GM12878 (cell line): ENCODE data around the gene IRF2BP1.
"Not testable (repeated sequence)": the region's sequence is repeated elsewhere in the genome, so short reads cannot be mapped to it uniquely, and the experiment has no call there.

ENCODE experiments used
- CBX5 ChIP-seq: sonication (generic); IDR thresholded peaks from 2 replicates; pipeline ENCODE4 v1.6.1; 2016; ENCODE audit warnings: low read depth, moderate library complexity, mild to moderate bottlenecking, inconsistent platforms
- EP300 ChIP-seq, 2 experiments: fragments of 150-350 bp in 1 of 2; IDR thresholded peaks; 2 replicates each; pipeline ENCODE4 v1.6.1; 2011 to 2012; ENCODE audit warnings: low read depth in 2 of 2, low read length in 2 of 2, borderline replicate concordance in 1 of 2, improper control_type of control experiment in 1 of 2, inconsistent platforms in 1 of 2; ENCODE audit not compliant: control insufficient read depth in 1 of 2
- ETV6 ChIP-seq, 2 experiments: fragments of 450-650 bp in 1 of 2; IDR thresholded peaks in 1 of 2; conservative IDR thresholded peaks in 1 of 2; 2 replicates each; pipeline ENCODE4 v1.6.1; 2014; ENCODE audit warnings: antibody characterized with exemption in 1 of 2, borderline replicate concordance in 1 of 2, low read depth in 1 of 2, mild to moderate bottlenecking in 1 of 2, moderate library complexity in 1 of 2
- TCF7 ChIP-seq: IDR thresholded peaks from 2 replicates; pipeline ENCODE4 v1.6.1; 2014; ENCODE audit warnings: antibody characterized with exemption, borderline replicate concordance
- TF ChIP-seq, protein P1 (sequence below), 3 experiments: IDR thresholded peaks in 2 of 3; conservative IDR thresholded peaks in 1 of 3; 2 replicates each; pipeline ENCODE4 v1.5.1; 2011; ENCODE audit warnings: low read depth in 3 of 3, low read length in 3 of 3, mild to moderate bottlenecking in 3 of 3, control low read depth in 2 of 3, moderate library complexity in 2 of 3, inconsistent platforms in 1 of 3, mixed read lengths in 1 of 3; ENCODE audit not compliant: control insufficient read depth in 2 of 3, insufficient read depth in 1 of 3; ENCODE audit errors: extremely low read depth in 1 of 3
- TF ChIP-seq, protein P2 (sequence below): IDR thresholded peaks from 2 replicates; pipeline ENCODE4 v1.6.1; 2012; ENCODE audit warnings: low read depth, low read length, improper control_type of control experiment

DNA sequence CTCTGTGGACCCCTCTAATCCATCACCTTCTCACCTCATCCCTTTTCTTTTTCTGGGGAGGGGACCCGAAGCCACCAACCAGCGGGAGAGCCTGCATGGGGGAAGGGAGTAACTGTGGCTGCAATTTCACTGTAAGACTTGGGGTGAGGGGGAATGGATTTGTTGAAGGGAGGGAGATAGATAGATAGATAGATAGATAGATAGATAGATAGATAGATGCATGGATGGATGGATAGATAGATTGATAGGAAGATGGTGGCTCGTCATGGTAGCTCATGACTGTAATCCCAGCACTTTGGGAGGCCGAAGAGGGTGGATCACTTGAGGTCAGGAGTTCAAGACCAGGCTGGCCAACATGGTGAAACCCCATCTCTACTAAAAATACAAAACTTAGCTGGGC, 18.7 kb downstream of the IRF2BP1 start:
- TF ChIP-seq CBX5; EP300 (IDR thresholded peaks at IDR 0.05; ENCODE audit: borderline replicate concordance in 1 of 2, control insufficient read depth in 1 of 2, low read depth in 2 of 2, low read length in 2 of 2); TCF7; ETV6 (conservative IDR thresholded peaks at IDR 0.05 in 1 of 2, IDR thresholded peaks at IDR 0.05 in 1 of 2; ENCODE audit: borderline replicate concordance in 1 of 2, low read depth in 1 of 2): not testable (repeated sequence)
- TF ChIP-seq, protein P1, sequence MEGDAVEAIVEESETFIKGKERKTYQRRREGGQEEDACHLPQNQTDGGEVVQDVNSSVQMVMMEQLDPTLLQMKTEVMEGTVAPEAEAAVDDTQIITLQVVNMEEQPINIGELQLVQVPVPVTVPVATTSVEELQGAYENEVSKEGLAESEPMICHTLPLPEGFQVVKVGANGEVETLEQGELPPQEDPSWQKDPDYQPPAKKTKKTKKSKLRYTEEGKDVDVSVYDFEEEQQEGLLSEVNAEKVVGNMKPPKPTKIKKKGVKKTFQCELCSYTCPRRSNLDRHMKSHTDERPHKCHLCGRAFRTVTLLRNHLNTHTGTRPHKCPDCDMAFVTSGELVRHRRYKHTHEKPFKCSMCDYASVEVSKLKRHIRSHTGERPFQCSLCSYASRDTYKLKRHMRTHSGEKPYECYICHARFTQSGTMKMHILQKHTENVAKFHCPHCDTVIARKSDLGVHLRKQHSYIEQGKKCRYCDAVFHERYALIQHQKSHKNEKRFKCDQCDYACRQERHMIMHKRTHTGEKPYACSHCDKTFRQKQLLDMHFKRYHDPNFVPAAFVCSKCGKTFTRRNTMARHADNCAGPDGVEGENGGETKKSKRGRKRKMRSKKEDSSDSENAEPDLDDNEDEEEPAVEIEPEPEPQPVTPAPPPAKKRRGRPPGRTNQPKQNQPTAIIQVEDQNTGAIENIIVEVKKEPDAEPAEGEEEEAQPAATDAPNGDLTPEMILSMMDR (IDR thresholded peaks at IDR 0.05 in 2 of 3, conservative IDR thresholded peaks at IDR 0.05 in 1 of 3; ENCODE audit: control insufficient read depth in 2 of 3, extremely low read depth in 1 of 3, insufficient read depth in 1 of 3, low read depth in 3 of 3, low read length in 3 of 3): not testable (repeated sequence)
- TF ChIP-seq, protein P2, sequence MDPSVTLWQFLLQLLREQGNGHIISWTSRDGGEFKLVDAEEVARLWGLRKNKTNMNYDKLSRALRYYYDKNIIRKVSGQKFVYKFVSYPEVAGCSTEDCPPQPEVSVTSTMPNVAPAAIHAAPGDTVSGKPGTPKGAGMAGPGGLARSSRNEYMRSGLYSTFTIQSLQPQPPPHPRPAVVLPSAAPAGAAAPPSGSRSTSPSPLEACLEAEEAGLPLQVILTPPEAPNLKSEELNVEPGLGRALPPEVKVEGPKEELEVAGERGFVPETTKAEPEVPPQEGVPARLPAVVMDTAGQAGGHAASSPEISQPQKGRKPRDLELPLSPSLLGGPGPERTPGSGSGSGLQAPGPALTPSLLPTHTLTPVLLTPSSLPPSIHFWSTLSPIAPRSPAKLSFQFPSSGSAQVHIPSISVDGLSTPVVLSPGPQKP: not testable (repeated sequence)
